Stimulated activated CD4-positive, alpha-beta T cell treated with anti-CD3 and anti-CD28 coated beads, Interleukin-12 subunit alpha, Interleukin-12 subunit beta, amount 100 ng/mL, for 24 hours (primary cell): ENCODE measurements around the gene NFE2L1.
"Not testable (repeated sequence)": the region's sequence is repeated elsewhere in the genome, so short reads cannot be mapped to it uniquely, and the experiment has no call there.

Experiments used
- DNase-seq, 2 experiments: peaks; one replicate each; pipeline ENCODE4 v3.0.0-alpha.2; 2020; ENCODE audit warnings: low read depth in 2 of 2

NFE2L1 gene

GRCh38 chr17:48047741-48048383 is at the start of gene NFE2L1:
TSS of gene NFE2L1 (plus strand) at chr17:48048359. CDS start at chr17:48051119, 2,760 bp downstream.
- DNase-seq, result peak; percentile 95 to 97

- DNase-seq, result no peak
Measured at GRCh38 chr17:47999582-47999981, 48.6 kb upstream of the NFE2L1 start.

GRCh38 chr17:48001197-48001596 is 47.0 kb upstream of the NFE2L1 start:
- DNase-seq, result no peak

- not testable (repeated sequence) for DNase-seq
Measured at GRCh38 chr17:48001657-48002056, 46.5 kb upstream of the NFE2L1 start.

GRCh38 chr17:48002266-48002915 is 45.8 kb upstream of the NFE2L1 start:
- no peak for DNase-seq

GRCh38 chr17:48002916-48003416 is 45.2 kb upstream of the NFE2L1 start:
- no peak for DNase-seq

GRCh38 chr17:48003417-48004151 is 44.6 kb upstream of the NFE2L1 start:
- no peak for DNase-seq

GRCh38 chr17:48004983-48005382 is 43.2 kb upstream of the NFE2L1 start:
- DNase-seq, result no peak

- DNase-seq, result no peak
Measured at GRCh38 chr17:48006936-48007709, 41.0 kb upstream of the NFE2L1 start.

GRCh38 chr17:48010193-48010592 is 38.0 kb upstream of the NFE2L1 start:
- DNase-seq, result no peak

GRCh38 chr17:48011405-48012150 is 36.6 kb upstream of the NFE2L1 start:
- DNase-seq, result peak; percentile 20 to 31

- peak; percentile 23 to 48 for DNase-seq
Measured at GRCh38 chr17:48012151-48012520, 36.0 kb upstream of the NFE2L1 start.

- DNase-seq, result no peak
Measured at GRCh38 chr17:48012654-48013053, 35.5 kb upstream of the NFE2L1 start.

- DNase-seq, result no peak
Measured at GRCh38 chr17:48013876-48014594, 34.1 kb upstream of the NFE2L1 start.

- no peak for DNase-seq
Measured at GRCh38 chr17:48014595-48015111, 33.5 kb upstream of the NFE2L1 start.

GRCh38 chr17:48016112-48016511 is 32.0 kb upstream of the NFE2L1 start:
- no peak for DNase-seq

- DNase-seq, result not testable (repeated sequence)
Measured at GRCh38 chr17:48017817-48018158, 30.4 kb upstream of the NFE2L1 start.

GRCh38 chr17:48021934-48022333 is 26.2 kb upstream of the NFE2L1 start:
- DNase-seq, result no peak

- DNase-seq, result no peak
Measured at GRCh38 chr17:48022901-48023300, 25.3 kb upstream of the NFE2L1 start.

GRCh38 chr17:48023400-48024148 is 24.6 kb upstream of the NFE2L1 start:
- no peak for DNase-seq
